Sigmoid colon (tissue), 7 donors: ENCODE results near the gene CHPF. TPM values are rescaled to one million over a fixed set of nuclear protein-coding genes. Genes with fewer than 3 reads are reported as not detected.

ENCODE experiments used
- DNase-seq: peaks from one replicate; pipeline ENCODE4 v3.0.0-alpha.2; 2019
- H3K27ac ChIP-seq, 4 donors: fragments of 200-600 bp; sonication (generic); one replicate each; pipeline ENCODE4 v1.5.1; 2016 to 2019; ENCODE audit warnings: mild to moderate bottlenecking in 1 of 4
- H3K27me3 ChIP-seq, 3 donors: fragments of 200-600 bp; sonication (generic); one replicate each; pipeline ENCODE4 v1.5.1; 2019; ENCODE audit warnings: mild to moderate bottlenecking in 1 of 3
- H3K36me3 ChIP-seq, 4 donors: fragments of 200-600 bp; sonication (generic); one replicate each; pipeline ENCODE4 v1.5.1; 2016 to 2019
- H3K4me1 ChIP-seq, 4 donors: fragments of 200-600 bp; sonication (generic); one replicate each; pipeline ENCODE4 v1.5.1; 2017 to 2019
- H3K4me3 ChIP-seq, 4 donors: fragments of 200-600 bp; sonication (generic); one replicate each; pipeline ENCODE4 v1.5.1; 2017 to 2019; ENCODE audit warnings: mild to moderate bottlenecking in 2 of 4, moderate library complexity in 1 of 4
- H3K9me3 ChIP-seq, 4 donors: fragments of 200-600 bp in 3 of 4; sonication (generic) in 3 of 4; one replicate each; pipeline versions ENCODE4 v1.5.1 to v1.6.1; 2013 to 2019
- EP300 ChIP-seq, 4 donors: sonication (generic); formaldehyde crosslinking; IDR thresholded peaks; one replicate each; pipeline ENCODE4 v1.6.1; 2017; ENCODE audit warnings: antibody characterized with exemption in 4 of 4
- POLR2A ChIP-seq, 2 donors: fragments of 450-650 bp; IDR thresholded peaks; one replicate each; pipeline ENCODE4 v1.6.1; 2016; ENCODE audit warnings: antibody characterized with exemption in 2 of 2, mild to moderate bottlenecking in 2 of 2, moderate library complexity in 2 of 2
- POLR2AphosphoS5 ChIP-seq, 4 donors: sonication (generic); formaldehyde crosslinking; IDR thresholded peaks; one replicate each; pipeline ENCODE4 v1.6.1; 2017; ENCODE audit warnings: antibody characterized with exemption in 4 of 4
- WGBS, 2 donors: extraction: QIAGEN DNeasy Blood & Tissue Kit; methylation state at CpG; one replicate each; pipeline ENCODE4 v1.1.7; 2013; 5-methylcytosine and 5-hydroxymethylcytosine counted together
- intact Hi-C: fragments of 100-400 bp; cut with DNase I; formaldehyde crosslinking; loops from one replicate; pipeline ENCODE4 v1.15.1; 2023
- polyA plus RNA-seq, 3 donors: library from polyadenylated mRNA; stranded (reverse); fragments of 200-250 nt; gene quantifications; one replicate each; pipeline ENCODE4 v1.2.3, GENCODE V29; 2013
- total RNA-seq, 4 donors: library from RNA; depleted of rRNA; stranded (reverse); fragments of >200 nt; gene quantifications; one replicate each; pipeline ENCODE4 v1.1.0, GENCODE V29; 2016
- TF ChIP-seq, protein P1 (sequence below), 4 experiments: fragments of 450-650 bp in 3 of 4; fragments of 200-600 bp in 1 of 4; IDR thresholded peaks; one replicate each; pipeline ENCODE4 v1.5.1; 2016 to 2019; ENCODE audit warnings: antibody characterized with exemption in 4 of 4, mild to moderate bottlenecking in 3 of 4, moderate library complexity in 2 of 4
- donor health status: healthy with polysubstance abuse.
- donor health status: Bipolar disorder and iron deficiency.
- donor health status: healthy.

Gene CHPF
- total and polyA plus RNA-seq, 7 donors: 5.5 to 39.1 (median 21.3) TPM

- Histone ChIP-seq H3K4me1 (peaks cover 0 to 14% (median 12%) of the 10 kb centered on the region in 4 donors), H3K27ac (no peak overlapping the region), H3K27me3 (peaks cover 0 to 27% (median 0%) of the 10 kb centered on the region in 3 donors), H3K9me3 (no peaks in the 10 kb centered on the region), H3K4me3 (no peak overlapping the region), H3K36me3 (no peaks in the 10 kb centered on the region)
- WGBS, 2 donors: 81 to 88% methylated on average over 22 of the region's 22 CpGs
- intact Hi-C loops: no loop called here
- TF ChIP-seq POLR2A (IDR thresholded peaks at IDR 0.05): no peak
- TF ChIP-seq EP300 (IDR thresholded peaks at IDR 0.05): no peak
- TF ChIP-seq POLR2AphosphoS5 (IDR thresholded peaks at IDR 0.05): no peak
- TF ChIP-seq, protein P1, sequence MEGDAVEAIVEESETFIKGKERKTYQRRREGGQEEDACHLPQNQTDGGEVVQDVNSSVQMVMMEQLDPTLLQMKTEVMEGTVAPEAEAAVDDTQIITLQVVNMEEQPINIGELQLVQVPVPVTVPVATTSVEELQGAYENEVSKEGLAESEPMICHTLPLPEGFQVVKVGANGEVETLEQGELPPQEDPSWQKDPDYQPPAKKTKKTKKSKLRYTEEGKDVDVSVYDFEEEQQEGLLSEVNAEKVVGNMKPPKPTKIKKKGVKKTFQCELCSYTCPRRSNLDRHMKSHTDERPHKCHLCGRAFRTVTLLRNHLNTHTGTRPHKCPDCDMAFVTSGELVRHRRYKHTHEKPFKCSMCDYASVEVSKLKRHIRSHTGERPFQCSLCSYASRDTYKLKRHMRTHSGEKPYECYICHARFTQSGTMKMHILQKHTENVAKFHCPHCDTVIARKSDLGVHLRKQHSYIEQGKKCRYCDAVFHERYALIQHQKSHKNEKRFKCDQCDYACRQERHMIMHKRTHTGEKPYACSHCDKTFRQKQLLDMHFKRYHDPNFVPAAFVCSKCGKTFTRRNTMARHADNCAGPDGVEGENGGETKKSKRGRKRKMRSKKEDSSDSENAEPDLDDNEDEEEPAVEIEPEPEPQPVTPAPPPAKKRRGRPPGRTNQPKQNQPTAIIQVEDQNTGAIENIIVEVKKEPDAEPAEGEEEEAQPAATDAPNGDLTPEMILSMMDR (IDR thresholded peaks at IDR 0.05): no peak
- DNase-seq: no peak
Measured at GRCh38 chr2:219574484-219575311, 31.1 kb upstream of the CHPF start.

- intact Hi-C loops: no loop called here
- WGBS, 2 donors: 77 to 83% methylated on average over 5 of the region's 5 CpGs
- Histone ChIP-seq H3K27ac (no peak overlapping the region), H3K27me3 (peaks cover 0 to 27% (median 0%) of the 10 kb centered on the region in 3 donors), H3K4me3 (no peak overlapping the region), H3K9me3 (no peaks in the 10 kb centered on the region), H3K4me1 (peaks cover 0 to 15% (median 13%) of the 10 kb centered on the region in 4 donors), H3K36me3 (no peaks in the 10 kb centered on the region)
- no peak for TF ChIP-seq POLR2A (IDR thresholded peaks at IDR 0.05)
- DNase-seq: no peak
Measured at GRCh38 chr2:219573166-219573565, 29.6 kb upstream of the CHPF start.

DNA sequence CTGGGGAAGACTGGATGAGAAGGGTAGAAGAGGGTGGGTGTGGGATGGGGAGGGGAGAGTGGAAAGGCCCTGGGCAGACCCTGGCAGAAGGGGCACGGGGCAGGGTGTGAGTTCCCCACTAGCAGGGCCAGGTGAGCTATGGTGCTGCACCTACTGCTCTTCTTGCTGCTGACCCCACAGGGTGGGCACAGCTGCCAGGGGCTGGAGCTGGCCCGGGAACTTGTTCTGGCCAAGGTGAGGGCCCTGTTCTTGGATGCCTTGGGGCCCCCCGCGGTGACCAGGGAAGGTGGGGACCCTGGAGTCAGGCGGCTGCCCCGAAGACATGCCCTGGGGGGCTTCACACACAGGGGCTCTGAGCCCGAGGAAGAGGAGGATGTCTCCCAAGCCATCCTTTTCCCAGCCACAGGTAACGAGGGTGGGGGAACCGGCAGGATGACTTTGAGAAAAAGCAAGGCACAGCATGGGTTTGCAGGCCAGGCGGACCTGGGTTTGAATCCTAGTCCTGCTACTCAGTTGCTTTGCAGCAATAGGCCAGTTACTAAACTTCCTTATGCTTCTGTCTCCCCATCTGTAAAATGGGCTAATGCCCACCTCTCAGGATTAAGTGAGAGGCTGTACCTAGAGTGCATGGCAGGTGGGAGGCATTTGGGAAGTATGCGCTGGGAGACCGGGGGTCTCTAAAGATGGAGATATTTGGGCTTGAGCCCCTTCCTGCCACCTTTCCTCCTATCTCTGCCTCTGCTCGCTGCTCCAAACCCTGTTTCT lies 28.8 kb upstream of the CHPF start, which contains the start of gene INHA:
Gene INHA, plus strand, starts transcription at position 74 of the 765 bp plus-strand sequence. Its CDS starts 65 bp downstream, at position 139.
- H3K27ac ChIP-seq: peak within 1 kb of the TSS; percentile 86 to 91 (median 88)
- intact Hi-C loops: no loop called here
- peaks cover 0 to 15% (median 13%) of the 10 kb centered on the region in 4 donors for H3K4me1 ChIP-seq
- peaks cover 0 to 25% (median 0%) of the 10 kb centered on the region in 3 donors for H3K27me3 ChIP-seq
- H3K36me3 ChIP-seq: no peaks in the 10 kb centered on the region
- peak within 1 kb of the TSS; percentile 66 to 69 (median 68) for H3K4me3 ChIP-seq
- WGBS, 2 donors: 84 to 91% methylated on average over 13 of the region's 13 CpGs
- no peak for DNase-seq
- no peaks in the 10 kb centered on the region for H3K9me3 ChIP-seq
- TF ChIP-seq EP300 (IDR thresholded peaks at IDR 0.05): no peak
- TF ChIP-seq, protein P1 (IDR thresholded peaks at IDR 0.05): no peak
- no peak for TF ChIP-seq POLR2AphosphoS5 (IDR thresholded peaks at IDR 0.05)
- TF ChIP-seq POLR2A (IDR thresholded peaks at IDR 0.05): no peak

GRCh38 chr2:219571311-219572236 lies 28.0 kb upstream of the CHPF start, which contains the start of gene OBSL1:
TSS of gene OBSL1 (minus strand) at chr2:219571539. CDS start at chr2:219571232, 307 bp downstream.
- Histone ChIP-seq H3K27ac (peak within 1 kb of the TSS; percentile 86 to 91 (median 88)), H3K4me3 (peak within 1 kb of the TSS; percentile 66 to 69 (median 68)), H3K27me3 (peaks cover 0 to 17% (median 0%) of the 10 kb centered on the region in 3 donors), H3K36me3 (peaks cover 0 to 6% (median 0%) of the 10 kb centered on the region in 4 donors), H3K9me3 (no peaks in the 10 kb centered on the region), H3K4me1 (peaks cover 0 to 15% (median 13%) of the 10 kb centered on the region in 4 donors)
- intact Hi-C loops: loop anchor here (1.0 to 2.0 kb wide), 2 partner anchors 26 to 71 kb away; partner anchors contain the start of gene STK11IP
- 4 to 11% methylated on average over 42 of the region's 42 CpGs for WGBS, 2 donors
- TF ChIP-seq POLR2AphosphoS5 (IDR thresholded peaks at IDR 0.05): peak in 2 of 4 donors; percentile 22 to 28
- TF ChIP-seq POLR2A (IDR thresholded peaks at IDR 0.05): no peak
- peak; percentile 83 for DNase-seq

GRCh38 chr2:219570924-219571310 lies 27.3 kb upstream of the CHPF start:
- intact Hi-C loops: loop anchor here (1.0 to 2.0 kb wide), 2 partner anchors 26 to 72 kb away; partner anchors contain the start of gene STK11IP
- DNase-seq: no peak
- Histone ChIP-seq H3K27ac (peak overlapping the region; percentile 86 to 91 (median 88)), H3K4me3 (peak overlapping the region; percentile 66 to 69 (median 68)), H3K36me3 (peaks cover 0 to 7% (median 0%) of the 10 kb centered on the region in 4 donors), H3K27me3 (peaks cover 0 to 10% (median 0%) of the 10 kb centered on the region in 3 donors), H3K4me1 (peaks cover 0 to 15% (median 13%) of the 10 kb centered on the region in 4 donors), H3K9me3 (no peaks in the 10 kb centered on the region)
- TF ChIP-seq EP300 (IDR thresholded peaks at IDR 0.05) (no peak), POLR2A (IDR thresholded peaks at IDR 0.05) (no peak), POLR2AphosphoS5 (IDR thresholded peaks at IDR 0.05) (no peak)
- TF ChIP-seq, protein P1 (IDR thresholded peaks at IDR 0.05): no peak
- WGBS, 2 donors: 1% methylated on average over 55 of the region's 55 CpGs
